ENCODE data around the gene SPATA4. TPM values are rescaled to one million over a fixed set of nuclear protein-coding genes. Genes with fewer than 3 reads are reported as not detected.

Gene SPATA4
- total RNA-seq, 1 experiment from 2014 or later: not detected

DNA sequence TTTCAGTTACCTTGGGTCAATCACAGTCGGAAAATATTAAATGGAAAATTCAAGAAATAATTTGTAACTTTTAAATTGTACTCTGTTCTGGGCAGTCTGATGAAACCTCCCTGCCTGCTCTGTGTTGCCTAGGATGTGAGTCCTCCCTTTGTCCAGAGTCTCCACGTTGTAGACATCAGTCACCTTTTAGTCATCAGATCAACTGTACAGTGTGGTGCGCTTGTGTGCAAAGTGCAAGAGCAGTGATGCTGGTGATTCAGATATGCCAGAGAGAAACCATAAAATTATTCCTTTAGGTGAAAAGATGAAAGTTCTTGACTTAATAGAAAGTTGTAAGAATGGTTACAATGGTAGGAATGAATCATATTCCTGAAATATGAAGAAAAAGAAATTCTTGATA lies 1.4 kb downstream of the SPATA4 start:
- ATAC-seq: no peak
- in situ Hi-C loops (cut with HindIII; ENCODE audit: low pct_unique_long_range_greater_than_20kb, low sequenced_read_pairs) (no loop called here), intact Hi-C loops (cut with micrococcal nuclease; ENCODE audit: unreplicated experiment) (no loop called here)
- Histone ChIP-seq H3K27ac (ENCODE audit: low read length) (no peak overlapping the region), H3K36me3 (ENCODE audit: control insufficient read depth, insufficient read depth, low read length) (no peaks in the 10 kb centered on the region), H3K4me3 (ENCODE audit: low read depth in 2 of 2, low read length in 2 of 2) (no peak overlapping the region), H3K27me3 (ENCODE audit: control insufficient read depth, insufficient read depth, low read length) (no peaks in the 10 kb centered on the region), H3K4me1 (ENCODE audit: control insufficient read depth, insufficient read depth, low read length) (no peaks in the 10 kb centered on the region), H3K9me3 (ENCODE audit: control insufficient read depth, insufficient read depth, low read depth, low read length) (no peaks in the 10 kb centered on the region)
- DNase-seq (ENCODE audit: low read depth, low spot score): peak; percentile 69
- POLR2A ChIA-PET: no interaction called here
- no TSS peak for BruUV-seq (replicated peaks)
- CTCF ChIA-PET: no interaction called here
- TF ChIP-seq, protein P1, sequence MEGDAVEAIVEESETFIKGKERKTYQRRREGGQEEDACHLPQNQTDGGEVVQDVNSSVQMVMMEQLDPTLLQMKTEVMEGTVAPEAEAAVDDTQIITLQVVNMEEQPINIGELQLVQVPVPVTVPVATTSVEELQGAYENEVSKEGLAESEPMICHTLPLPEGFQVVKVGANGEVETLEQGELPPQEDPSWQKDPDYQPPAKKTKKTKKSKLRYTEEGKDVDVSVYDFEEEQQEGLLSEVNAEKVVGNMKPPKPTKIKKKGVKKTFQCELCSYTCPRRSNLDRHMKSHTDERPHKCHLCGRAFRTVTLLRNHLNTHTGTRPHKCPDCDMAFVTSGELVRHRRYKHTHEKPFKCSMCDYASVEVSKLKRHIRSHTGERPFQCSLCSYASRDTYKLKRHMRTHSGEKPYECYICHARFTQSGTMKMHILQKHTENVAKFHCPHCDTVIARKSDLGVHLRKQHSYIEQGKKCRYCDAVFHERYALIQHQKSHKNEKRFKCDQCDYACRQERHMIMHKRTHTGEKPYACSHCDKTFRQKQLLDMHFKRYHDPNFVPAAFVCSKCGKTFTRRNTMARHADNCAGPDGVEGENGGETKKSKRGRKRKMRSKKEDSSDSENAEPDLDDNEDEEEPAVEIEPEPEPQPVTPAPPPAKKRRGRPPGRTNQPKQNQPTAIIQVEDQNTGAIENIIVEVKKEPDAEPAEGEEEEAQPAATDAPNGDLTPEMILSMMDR (IDR thresholded peaks at IDR 0.05): no peak
- TF ChIP-seq TCF7L2 (IDR thresholded peaks at IDR 0.05; ENCODE audit: low read depth, low read length) (no peak), SIN3A (IDR thresholded peaks at IDR 0.05; ENCODE audit: borderline replicate concordance, insufficient read depth, low read depth, low read length) (no peak), POLR2AphosphoS5 (IDR thresholded peaks at IDR 0.05; ENCODE audit: low read depth, low read length) (no peak)
- TF ChIP-seq, protein P2, sequence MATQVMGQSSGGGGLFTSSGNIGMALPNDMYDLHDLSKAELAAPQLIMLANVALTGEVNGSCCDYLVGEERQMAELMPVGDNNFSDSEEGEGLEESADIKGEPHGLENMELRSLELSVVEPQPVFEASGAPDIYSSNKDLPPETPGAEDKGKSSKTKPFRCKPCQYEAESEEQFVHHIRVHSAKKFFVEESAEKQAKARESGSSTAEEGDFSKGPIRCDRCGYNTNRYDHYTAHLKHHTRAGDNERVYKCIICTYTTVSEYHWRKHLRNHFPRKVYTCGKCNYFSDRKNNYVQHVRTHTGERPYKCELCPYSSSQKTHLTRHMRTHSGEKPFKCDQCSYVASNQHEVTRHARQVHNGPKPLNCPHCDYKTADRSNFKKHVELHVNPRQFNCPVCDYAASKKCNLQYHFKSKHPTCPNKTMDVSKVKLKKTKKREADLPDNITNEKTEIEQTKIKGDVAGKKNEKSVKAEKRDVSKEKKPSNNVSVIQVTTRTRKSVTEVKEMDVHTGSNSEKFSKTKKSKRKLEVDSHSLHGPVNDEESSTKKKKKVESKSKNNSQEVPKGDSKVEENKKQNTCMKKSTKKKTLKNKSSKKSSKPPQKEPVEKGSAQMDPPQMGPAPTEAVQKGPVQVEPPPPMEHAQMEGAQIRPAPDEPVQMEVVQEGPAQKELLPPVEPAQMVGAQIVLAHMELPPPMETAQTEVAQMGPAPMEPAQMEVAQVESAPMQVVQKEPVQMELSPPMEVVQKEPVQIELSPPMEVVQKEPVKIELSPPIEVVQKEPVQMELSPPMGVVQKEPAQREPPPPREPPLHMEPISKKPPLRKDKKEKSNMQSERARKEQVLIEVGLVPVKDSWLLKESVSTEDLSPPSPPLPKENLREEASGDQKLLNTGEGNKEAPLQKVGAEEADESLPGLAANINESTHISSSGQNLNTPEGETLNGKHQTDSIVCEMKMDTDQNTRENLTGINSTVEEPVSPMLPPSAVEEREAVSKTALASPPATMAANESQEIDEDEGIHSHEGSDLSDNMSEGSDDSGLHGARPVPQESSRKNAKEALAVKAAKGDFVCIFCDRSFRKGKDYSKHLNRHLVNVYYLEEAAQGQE (IDR thresholded peaks at IDR 0.05; ENCODE audit: insufficient read depth in 1 of 2, low read depth in 2 of 2, low read length in 1 of 2): no peak

DNA sequence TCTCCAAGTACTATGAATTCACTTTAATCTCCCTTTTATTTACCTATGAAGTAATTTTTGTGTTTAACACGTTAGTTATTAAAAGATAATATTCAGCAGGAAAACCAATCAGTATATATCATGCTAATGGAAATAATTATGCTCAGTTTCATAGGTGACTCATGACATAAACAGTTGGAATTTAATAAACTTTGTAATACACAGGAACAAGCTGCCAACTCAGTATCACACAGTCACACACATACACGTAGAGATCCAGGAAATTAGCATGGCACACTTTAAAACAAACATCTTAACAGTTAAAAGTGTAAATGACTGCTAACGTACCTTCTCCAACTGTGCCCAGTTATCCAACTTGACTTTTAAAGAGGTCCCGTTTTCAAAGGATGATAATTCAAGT lies 2.3 kb downstream of the SPATA4 start:
- POLR2A ChIA-PET: no interaction called here
- in situ Hi-C loops (cut with HindIII; ENCODE audit: low pct_unique_long_range_greater_than_20kb, low sequenced_read_pairs) (no loop called here), intact Hi-C loops (cut with micrococcal nuclease; ENCODE audit: unreplicated experiment) (no loop called here)
- peak; percentile 42 for DNase-seq (ENCODE audit: low read depth, low spot score)
- Histone ChIP-seq H3K4me1 (ENCODE audit: control insufficient read depth, insufficient read depth, low read length) (no peaks in the 10 kb centered on the region), H3K27ac (ENCODE audit: low read length) (no peak overlapping the region), H3K4me3 (ENCODE audit: low read depth in 2 of 2, low read length in 2 of 2) (no peak overlapping the region), H3K9me3 (ENCODE audit: control insufficient read depth, insufficient read depth, low read depth, low read length) (no peaks in the 10 kb centered on the region), H3K27me3 (ENCODE audit: control insufficient read depth, insufficient read depth, low read length) (no peaks in the 10 kb centered on the region), H3K36me3 (ENCODE audit: control insufficient read depth, insufficient read depth, low read length) (no peaks in the 10 kb centered on the region)
- no peak for TF ChIP-seq TCF7L2 (IDR thresholded peaks at IDR 0.05; ENCODE audit: low read depth, low read length)
- no peak for TF ChIP-seq SIN3A (IDR thresholded peaks at IDR 0.05; ENCODE audit: borderline replicate concordance, insufficient read depth, low read depth, low read length)
- TF ChIP-seq, protein P2 (IDR thresholded peaks at IDR 0.05; ENCODE audit: insufficient read depth in 1 of 2, low read depth in 2 of 2, low read length in 1 of 2): no peak
- ATAC-seq: no peak
- CTCF ChIA-PET: no interaction called here
- no TSS peak for BruUV-seq (replicated peaks)
